K562 (cell line): ENCODE data around the gene KCNG1. TPM values are rescaled to one million over a fixed set of nuclear protein-coding genes. Genes with fewer than 3 reads are reported as not detected.

Source experiments
- CBX2 ChIP-seq: fragments of 200-600 bp; sonication (generic); IDR thresholded peaks from one replicate; pipeline ENCODE4 v1.6.1; 2012; ENCODE audit warnings: mild to moderate bottlenecking, low read length, inconsistent platforms; ENCODE audit not compliant: insufficient read depth, poor library complexity, severe bottlenecking
- CREB1 ChIP-seq, 2 experiments: sonication (generic) in 1 of 2; formaldehyde crosslinking in 1 of 2; IDR thresholded peaks; 2 replicates each; pipeline versions ENCODE4 v1.6.1 to v1.8.0; 2012 to 2022; ENCODE audit warnings: inconsistent platforms in 1 of 2, mild to moderate bottlenecking in 1 of 2, missing genetic modification reagents in 1 of 2, moderate library complexity in 1 of 2
- CREB3 ChIP-seq: fragments of 450-650 bp; conservative IDR thresholded peaks from 2 replicates; pipeline ENCODE4 v1.6.1; 2016; ENCODE audit warnings: missing genetic modification characterization, low read depth, mild to moderate bottlenecking, missing compliant biosample characterization, moderate library complexity
- ILF3 ChIP-seq: fragments of 450-650 bp; IDR thresholded peaks from 2 replicates; pipeline ENCODE4 v1.6.1; 2018; ENCODE audit warnings: antibody characterized with exemption, mild to moderate bottlenecking, moderate library complexity, borderline replicate concordance
- NR4A1 ChIP-seq, 2 experiments: fragments of 250-450 bp in 1 of 2; fragments of 450-650 bp in 1 of 2; sonication (Bioruptor Pico) in 1 of 2; IDR thresholded peaks; 2 replicates each; pipeline versions ENCODE4 v1.4.0 to v1.6.1; 2016 to 2020; ENCODE audit warnings: mild to moderate bottlenecking in 2 of 2, missing compliant biosample characterization in 1 of 2, missing genetic modification characterization in 1 of 2, moderate library complexity in 1 of 2
- PBX2 ChIP-seq, 2 experiments: IDR thresholded peaks in 1 of 2; conservative IDR thresholded peaks in 1 of 2; 2 replicates each; pipeline ENCODE4 v1.6.1; 2016; ENCODE audit warnings: low read depth in 2 of 2, mild to moderate bottlenecking in 1 of 2, missing compliant biosample characterization in 1 of 2, missing genetic modification characterization in 1 of 2, moderate library complexity in 1 of 2
- POLR2A ChIP-seq: fragments of 450-650 bp; conservative IDR thresholded peaks from 2 replicates; pipeline ENCODE4 v1.6.1; 2016
- PTTG1 ChIP-seq: fragments of 450-650 bp; IDR thresholded peaks from 2 replicates; pipeline ENCODE4 v1.6.1; 2016; ENCODE audit warnings: low read depth, mild to moderate bottlenecking, missing genetic modification characterization, missing compliant biosample characterization
- RAD21 ChIP-seq, 2 experiments: fragments of 250-450 bp in 1 of 2; fragments of 450-650 bp in 1 of 2; sonication (Bioruptor Pico) in 1 of 2; formaldehyde crosslinking in 1 of 2; IDR thresholded peaks in 1 of 2; conservative IDR thresholded peaks in 1 of 2; 2 replicates each; pipeline versions ENCODE4 v1.4.0 to v1.8.0; 2020 to 2022; ENCODE audit warnings: mild to moderate bottlenecking in 2 of 2, moderate library complexity in 1 of 2
- SIN3A ChIP-seq, 2 experiments: fragments of 150-350 bp in 1 of 2; IDR thresholded peaks; 2 replicates each; pipeline ENCODE4 v1.6.1; 2011 to 2016; ENCODE audit warnings: borderline replicate concordance in 2 of 2, low read depth in 2 of 2, low read length in 2 of 2, mild to moderate bottlenecking in 2 of 2, moderate library complexity in 2 of 2; ENCODE audit not compliant: control insufficient read depth in 1 of 2
- SLC30A9 ChIP-seq: fragments of 250-450 bp; sonication (Bioruptor Pico); IDR thresholded peaks from 2 replicates; pipeline ENCODE4 v1.8.0; 2022; ENCODE audit warnings: mild to moderate bottlenecking, moderate library complexity
- TGIF2 ChIP-seq: sonication (generic); formaldehyde crosslinking; IDR thresholded peaks from 2 replicates; pipeline ENCODE4 v1.8.1; 2022; ENCODE audit warnings: mild to moderate bottlenecking, missing genetic modification reagents, moderate library complexity
- U2AF1 ChIP-seq: fragments of 200-400 bp; formaldehyde crosslinking; optimal IDR thresholded peaks from 2 replicates; pipeline ENCODE3; 2017; ENCODE audit warnings: mild to moderate bottlenecking, low read depth, low read length, moderate library complexity
- ZFP30 ChIP-seq: fragments of 250-450 bp; sonication (Bioruptor Pico); IDR thresholded peaks from 2 replicates; pipeline ENCODE4 v1.8.0; 2022; ENCODE audit warnings: moderate library complexity, mild to moderate bottlenecking, inconsistent platforms, borderline replicate concordance
- ZNF174 ChIP-seq: fragments of 250-450 bp; sonication (Bioruptor Pico); IDR thresholded peaks from 2 replicates; pipeline ENCODE4 v1.4.0; 2020; ENCODE audit warnings: mild to moderate bottlenecking
- ZNF3 ChIP-seq: fragments of 250-450 bp; sonication (Bioruptor Pico); IDR thresholded peaks from 2 replicates; pipeline ENCODE4 v1.5.0; 2021; ENCODE audit warnings: mild to moderate bottlenecking, moderate library complexity
- ZNF311 ChIP-seq: fragments of 250-450 bp; sonication (Bioruptor Pico); IDR thresholded peaks from 2 replicates; pipeline ENCODE4 v1.4.0; 2020; ENCODE audit warnings: mild to moderate bottlenecking, moderate library complexity
- ZNF644 ChIP-seq: fragments of 200-800 bp; sonication (Bioruptor generic); IDR thresholded peaks from 2 replicates; pipeline ENCODE4 v1.6.1; 2016; ENCODE audit warnings: low read depth, missing genetic modification characterization, missing compliant biosample characterization
- ZNF766 ChIP-seq: fragments of 200-800 bp; sonication (Bioruptor generic); conservative IDR thresholded peaks from 2 replicates; pipeline ENCODE4 v1.6.1; 2016; ENCODE audit warnings: missing genetic modification characterization, missing compliant biosample characterization
- ZSCAN29 ChIP-seq: fragments of 450-650 bp; IDR thresholded peaks from 2 replicates; pipeline ENCODE4 v1.6.1; 2017
- ZZZ3 ChIP-seq: fragments of 450-650 bp; IDR thresholded peaks from 2 replicates; pipeline ENCODE4 v1.6.1; 2016; ENCODE audit warnings: antibody characterized with exemption, mild to moderate bottlenecking, moderate library complexity
- polyA plus RNA-seq, 8 experiments: library from polyadenylated mRNA; depleted of rRNA in 4 of 8; stranded (reverse) in 5 of 8; unstranded in 3 of 8; fragments of >200 nt; fragmentation: Nextera tagmentation in 2 of 8; fragmentation: Illumina TruSeq in 1 of 8; extraction: Ambion mirVana in 2 of 8; extraction: Trizol in 1 of 8; gene quantifications; 2 replicates each; pipeline versions ENCODE4 v1.2.1 to v1.2.3, GENCODE V29; 2011 to 2014; ENCODE audit warnings: inconsistent platforms in 1 of 8, missing spikeins in 1 of 8
- total RNA-seq, 7 experiments: library from RNA; depleted of rRNA in 6 of 7; stranded (reverse); fragments of >200 nt in 6 of 7; fragmentation: Illumina TruSeq in 2 of 7; extraction: Trizol in 2 of 7; gene quantifications; 2 replicates each; pipeline versions ENCODE4 v1.2.1 to v1.2.3, GENCODE V29; 2011 to 2021; ENCODE audit warnings: low replicate concordance in 1 of 7
- TF ChIP-seq, protein P1 (sequence below), 2 experiments: fragments of 450-650 bp in 1 of 2; sonication (generic) in 1 of 2; formaldehyde crosslinking in 1 of 2; IDR thresholded peaks in 1 of 2; conservative IDR thresholded peaks in 1 of 2; 2 replicates each; pipeline versions ENCODE4 v1.6.1 to v1.8.1; 2016 to 2023; ENCODE audit warnings: mild to moderate bottlenecking in 2 of 2, moderate library complexity in 2 of 2, inconsistent platforms in 1 of 2, missing genetic modification reagents in 1 of 2

Gene KCNG1
- total and polyA plus RNA-seq, 9 of the 15 experiments (the other 6 are each of a cell fraction or from before 2014, with no cell fraction given), result 0.06 to 1.5 (median 0.22) TPM; not detected in 2

- TF ChIP-seq PBX2 (CRISPR knock-in tag; IDR thresholded peaks at IDR 0.05; ENCODE audit: low read depth) (no peak), PBX2 (tag; conservative IDR thresholded peaks at IDR 0.05; ENCODE audit: low read depth) (no peak), ZNF644 (tag) (0 out of 2 replicates have a peak, but pooled peaks have one; percentile 30), ZFP30 (CRISPR knock-in tag) (no peak), ZNF3 (CRISPR knock-in tag) (no peak), CBX2 (no peak), ZSCAN29 (no peak), ZZZ3 (no peak), NR4A1 (CRISPR knock-in tag; IDR thresholded peaks at IDR 0.05) (no peak), NR4A1 (tag; IDR thresholded peaks at IDR 0.05) (no peak), SLC30A9 (no peak), PTTG1 (tag) (no peak), RAD21 (CRISPR knock-in tag; conservative IDR thresholded peaks at IDR 0.05 in 1 of 2, IDR thresholded peaks at IDR 0.05 in 1 of 2) (no peak), ILF3 (no peak), ZNF766 (CRISPR knock-in tag) (no peak), POLR2A (no peak), CREB3 (tag) (no peak), TGIF2 (CRISPR knock-in tag) (no peak), ZNF174 (CRISPR knock-in tag) (no peak), ZNF311 (CRISPR knock-in tag) (peak; percentile 63; the same call in 1 of the 2 replicates), U2AF1 (no peak), CREB1 (IDR thresholded peaks at IDR 0.05) (no peak), CREB1 (CRISPR knock-in tag; IDR thresholded peaks at IDR 0.05) (no peak), SIN3A (IDR thresholded peaks at IDR 0.05; ENCODE audit: borderline replicate concordance in 2 of 2, control insufficient read depth in 1 of 2, low read depth in 2 of 2, low read length in 2 of 2) (no peak)
- TF ChIP-seq, protein P1, sequence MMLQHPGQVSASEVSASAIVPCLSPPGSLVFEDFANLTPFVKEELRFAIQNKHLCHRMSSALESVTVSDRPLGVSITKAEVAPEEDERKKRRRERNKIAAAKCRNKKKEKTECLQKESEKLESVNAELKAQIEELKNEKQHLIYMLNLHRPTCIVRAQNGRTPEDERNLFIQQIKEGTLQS (IDR thresholded peaks at IDR 0.05), result peak; percentile 90
- TF ChIP-seq, protein P1 (CRISPR knock-in tag; conservative IDR thresholded peaks at IDR 0.05), result no peak
Measured at GRCh38 chr20:51036827-51037531, 14.1 kb upstream of the KCNG1 start (continued).
